T-cell (primary cell): Measurements from ENCODE around the gene SPON1. TPM values are rescaled to one million over a fixed set of nuclear protein-coding genes. Genes with fewer than 3 reads are reported as not detected.
A peak's percentile ranks its signal among the peaks of the same experiment; 100 is the strongest.
"Not testable (repeated sequence)": the region's sequence is repeated elsewhere in the genome, so short reads cannot be mapped to it uniquely, and the experiment has no call there.

Experiments
- ATAC-seq, 4 experiments: fragments of 200-7000 bp in 3 of 4; fragments of 150-1000 bp in 1 of 4; cut with Tn5 transposase; replicated peaks in 1 of 4; 1 replicate in 3 of 4; 2 replicates in 1 of 4; pipeline ENCODE4 v1.10.0; 2021; ENCODE audit warnings: moderate library complexity in 3 of 4, mild to moderate bottlenecking in 2 of 4, moderate number of reproducible peaks in 1 of 4
- CTCF ChIA-PET, 2 donors: fragments of 300-600 bp; sonication (Branson Sonifier 250); formaldehyde crosslinking; loops; one replicate each; lab custom pipeline; 2022; ENCODE audit warnings: antibody characterized with exemption in 2 of 2; lab: Charles Lee
- POLR2A ChIA-PET, 2 donors: fragments of 300-600 bp; sonication (Branson Sonifier 250); formaldehyde crosslinking; loops; one replicate each; lab custom pipeline; 2022; ENCODE audit warnings: antibody characterized with exemption in 2 of 2; lab: Charles Lee
- DNase-seq, 35 experiments: peaks; one replicate each; pipeline versions ENCODE4 v3.0.0 to v3.0.0-alpha.2; 2013 to 2023
- H3K27ac ChIP-seq: one replicate; pipeline ENCODE4 v1.5.1; 2013; ENCODE audit warnings: low read length
- H3K27me3 ChIP-seq, 2 experiments: replicated peaks in 1 of 2; 1 replicate in 1 of 2; 2 replicates in 1 of 2; pipeline versions ENCODE4 v1.6.1 to v1.7.0; 2013; ENCODE audit warnings: low read length in 1 of 2, mixed read lengths in 1 of 2; ENCODE audit not compliant: control insufficient read depth in 2 of 2, insufficient read depth in 2 of 2; ENCODE audit errors: extremely low read depth in 1 of 2
- H3K36me3 ChIP-seq, 2 donors: 1 replicate in 1 of 2; 2 replicates in 1 of 2; pipeline versions ENCODE4 v1.6.1 to v1.7.0; 2013; ENCODE audit warnings: low read length in 1 of 2; ENCODE audit not compliant: control insufficient read depth in 2 of 2, insufficient read depth in 1 of 2; ENCODE audit errors: extremely low read depth in 1 of 2
- H3K4me1 ChIP-seq, 2 experiments: 1 replicate in 1 of 2; 2 replicates in 1 of 2; pipeline versions ENCODE4 v1.6.1 to v1.7.0; 2013; ENCODE audit warnings: low read length in 2 of 2, mixed read lengths in 1 of 2; ENCODE audit not compliant: insufficient read depth in 2 of 2, control insufficient read depth in 1 of 2; ENCODE audit errors: extremely low read depth in 1 of 2
- H3K4me3 ChIP-seq, 2 donors: 1 replicate in 1 of 2; 2 replicates in 1 of 2; pipeline versions ENCODE4 v1.5.1 to v1.7.0; 2013; ENCODE audit warnings: mild to moderate bottlenecking in 2 of 2, low read length in 1 of 2, moderate library complexity in 1 of 2; ENCODE audit not compliant: control insufficient read depth in 1 of 2; ENCODE audit errors: extremely low read depth in 1 of 2
- H3K9me3 ChIP-seq: 2 replicates; pipeline ENCODE4 v1.7.0; 2013
- H3K27ac Mint-ChIP-seq, 2 donors: one replicate each; pipeline ENCODE4 v1.8.0; 2020 to 2021; ENCODE audit warnings: mild to moderate bottlenecking in 2 of 2, mixed read lengths in 2 of 2
- H3K27me3 Mint-ChIP-seq, 2 donors: one replicate each; pipeline ENCODE4 v1.8.0; 2021 to 2022; ENCODE audit warnings: mixed read lengths in 2 of 2
- H3K36me3 Mint-ChIP-seq: one replicate; pipeline ENCODE4 v1.8.0; 2021; ENCODE audit warnings: mixed read lengths
- H3K4me1 Mint-ChIP-seq, 3 donors: one replicate each; pipeline ENCODE4 v1.8.0; 2020 to 2022; ENCODE audit warnings: mixed read lengths in 3 of 3, mild to moderate bottlenecking in 1 of 3
- H3K4me3 Mint-ChIP-seq, 3 donors: one replicate each; pipeline ENCODE4 v1.8.0; 2020 to 2022; ENCODE audit warnings: mild to moderate bottlenecking in 3 of 3, mixed read lengths in 3 of 3, moderate library complexity in 3 of 3
- H3K9me3 Mint-ChIP-seq, 3 donors: one replicate each; pipeline ENCODE4 v1.8.0; 2020 to 2022; ENCODE audit warnings: mixed read lengths in 3 of 3
- WGBS: methylation state at CpG from one replicate; pipeline ENCODE4 v1.1.5; 2013; ENCODE audit warnings: missing lambda C conversion rate; ENCODE audit not compliant: insufficient coverage; 5-methylcytosine and 5-hydroxymethylcytosine counted together
- total RNA-seq, 35 experiments: library from RNA in 6 of 35; stranded (reverse) in 6 of 35; fragments of 120-200 nt in 1 of 35; gene quantifications; one replicate each; pipeline versions ENCODE4 v1.2.1 to v1.2.4 and lab custom pipeline; 2013 to 2026

Gene SPON1
- total RNA-seq, 5 donors from 2014 or later (not counting 1 experiment from before 2014, with no cell fraction given) = 1.0 to 38.2 (median 28.8) TPM

DNA sequence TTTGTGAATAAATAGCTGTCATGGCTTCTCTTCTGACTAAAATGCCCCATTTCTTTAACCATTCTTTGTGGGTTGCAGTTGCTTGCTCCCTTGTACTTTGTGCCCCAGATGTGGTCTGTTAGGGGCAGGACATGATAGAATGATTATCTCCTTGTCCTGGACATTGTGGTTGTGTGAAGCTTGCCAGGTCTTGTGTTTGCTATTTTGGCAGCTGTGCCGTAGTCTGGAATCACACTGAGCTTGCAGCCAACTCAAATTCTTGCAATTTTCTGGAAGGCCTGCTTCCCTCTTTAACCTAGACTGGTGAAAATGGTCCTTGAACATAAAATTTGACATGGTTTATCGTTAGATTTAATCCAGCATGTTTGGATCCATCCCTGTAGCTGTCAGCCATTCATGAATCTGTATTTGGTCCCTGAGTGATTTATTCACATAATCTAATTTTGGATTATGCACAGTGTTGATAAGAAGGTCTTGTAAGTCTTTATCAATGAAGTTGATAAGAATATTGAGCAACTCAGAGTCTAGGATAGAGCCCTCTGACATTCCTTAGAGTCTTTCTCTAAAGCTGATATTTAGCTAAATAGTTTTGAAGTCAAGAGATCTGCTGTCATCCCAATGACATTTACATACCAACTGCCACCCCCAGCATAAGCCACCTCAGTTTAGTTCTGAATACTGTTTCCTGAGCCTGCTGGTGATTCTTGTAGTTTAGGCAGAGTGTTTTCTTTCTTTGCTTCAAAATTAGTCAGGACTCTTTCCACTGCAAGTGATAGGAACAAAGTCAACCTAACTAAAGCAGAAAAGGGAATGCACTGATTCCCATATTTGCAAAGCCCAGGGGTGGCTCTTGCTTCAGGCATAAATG, 9.8 kb downstream of the SPON1 start:
- Mint-ChIP-seq H3K27ac (no peak overlapping the region), H3K27me3 (peaks cover 3 to 13% of the 10 kb centered on the region in 2 donors), H3K9me3 (no peaks in the 10 kb centered on the region), H3K36me3 (no peaks in the 10 kb centered on the region), H3K4me3 (no peak overlapping the region), H3K4me1 (peaks cover 6 to 14% (median 9%) of the 10 kb centered on the region in 3 donors)
- H3K4me1 ChIP-seq = no peaks in the 10 kb centered on the region
- POLR2A ChIA-PET = no interaction called here
- 90% methylated on average over 2 of the region's 2 CpGs for WGBS
- no peak for ATAC-seq
- H3K27ac ChIP-seq = no peak overlapping the region
- CTCF ChIA-PET = interaction anchor here in 1 of 2 donors (0.5 kb wide), 1 partner anchor 174 kb away, joined by 4 read pairs; no protein-coding TSS in a partner anchor
- no peak for DNase-seq
- H3K27me3 ChIP-seq = no peaks in the 10 kb centered on the region
- no peak overlapping the region for H3K4me3 ChIP-seq
- H3K9me3 ChIP-seq = no peaks in the 10 kb centered on the region
- H3K36me3 ChIP-seq = no peaks in the 10 kb centered on the region

DNA sequence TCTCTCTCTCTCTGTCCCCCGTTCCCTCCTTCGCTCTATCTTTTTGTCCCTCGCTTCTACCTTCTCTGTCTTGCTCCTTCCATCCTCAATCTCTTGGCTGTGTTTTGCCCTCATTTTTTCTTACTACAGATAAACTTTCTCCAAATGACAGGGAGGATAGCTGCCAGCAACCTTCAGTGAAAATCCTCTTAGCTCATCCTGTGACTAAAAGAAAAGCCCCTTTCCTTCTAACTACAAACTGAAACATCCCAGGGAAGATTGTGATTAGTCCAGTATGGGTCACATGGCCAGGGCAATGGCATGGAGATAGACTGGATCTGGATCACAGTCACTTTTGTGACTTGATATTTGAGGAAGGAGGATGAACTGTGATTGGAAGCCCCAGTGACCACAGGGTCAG, 10.4 kb downstream of the SPON1 start:
- DNase-seq (no peak), ATAC-seq (no peak)
- 96% methylated on average over 3 of the region's 3 CpGs for WGBS
- Mint-ChIP-seq H3K4me3 (no peak overlapping the region), H3K9me3 (no peaks in the 10 kb centered on the region), H3K36me3 (no peaks in the 10 kb centered on the region), H3K27ac (no peak overlapping the region), H3K4me1 (peaks cover 6 to 14% (median 9%) of the 10 kb centered on the region in 3 donors), H3K27me3 (peaks cover 1 to 9% of the 10 kb centered on the region in 2 donors)
- ChIA-PET CTCF (no interaction called here), POLR2A (no interaction called here)
- no peak overlapping the region for H3K27ac ChIP-seq
- H3K4me1 ChIP-seq = no peaks in the 10 kb centered on the region
- H3K9me3 ChIP-seq = no peaks in the 10 kb centered on the region
- no peak overlapping the region for H3K4me3 ChIP-seq
- no peaks in the 10 kb centered on the region for H3K27me3 ChIP-seq
- H3K36me3 ChIP-seq = no peaks in the 10 kb centered on the region

GRCh38 chr11:13974631-13975030, 12.1 kb downstream of the SPON1 start:
- ChIA-PET POLR2A (no interaction called here), CTCF (interaction anchor here in 1 of 2 donors (0.7 kb wide), 1 partner anchor 43 kb away, joined by 3 read pairs; no protein-coding TSS in a partner anchor)
- WGBS = 89% methylated on average over 1 of the region's 1 CpG

GRCh38 chr11:13983081-13983751, 20.7 kb downstream of the SPON1 start:
- CTCF ChIA-PET = no interaction called here
- Mint-ChIP-seq H3K36me3 (no peaks in the 10 kb centered on the region), H3K27ac (no peak overlapping the region), H3K4me3 (no peak overlapping the region), H3K27me3 (no peaks in the 10 kb centered on the region), H3K4me1 (no peaks in the 10 kb centered on the region), H3K9me3 (no peaks in the 10 kb centered on the region)
- Histone ChIP-seq H3K36me3 (no peaks in the 10 kb centered on the region), H3K4me1 (no peaks in the 10 kb centered on the region), H3K27ac (no peak overlapping the region), H3K27me3 (peaks cover 0 to 4% of the 10 kb centered on the region in 2 experiments), H3K4me3 (no peak overlapping the region), H3K9me3 (no peaks in the 10 kb centered on the region)
- 98% methylated on average over 9 of the region's 12 CpGs for WGBS
- DNase-seq = no peak
- POLR2A ChIA-PET = no interaction called here
- ATAC-seq = no peak

More at GRCh38 chr11:13974631-13975030, 12.1 kb downstream of the SPON1 start:
- Mint-ChIP-seq H3K4me1 (peaks cover 3 to 6% (median 6%) of the 10 kb centered on the region in 3 donors), H3K4me3 (no peak overlapping the region), H3K9me3 (no peaks in the 10 kb centered on the region), H3K27ac (no peak overlapping the region), H3K27me3 (peaks cover 0 to under 1% of the 10 kb centered on the region in 2 donors), H3K36me3 (no peaks in the 10 kb centered on the region)
- no peak for DNase-seq
- Histone ChIP-seq H3K9me3 (no peaks in the 10 kb centered on the region), H3K27ac (no peak overlapping the region), H3K4me1 (no peaks in the 10 kb centered on the region), H3K36me3 (no peaks in the 10 kb centered on the region), H3K27me3 (peaks cover 0 to 3% of the 10 kb centered on the region in 2 experiments), H3K4me3 (no peak overlapping the region)
- no peak for ATAC-seq

DNA sequence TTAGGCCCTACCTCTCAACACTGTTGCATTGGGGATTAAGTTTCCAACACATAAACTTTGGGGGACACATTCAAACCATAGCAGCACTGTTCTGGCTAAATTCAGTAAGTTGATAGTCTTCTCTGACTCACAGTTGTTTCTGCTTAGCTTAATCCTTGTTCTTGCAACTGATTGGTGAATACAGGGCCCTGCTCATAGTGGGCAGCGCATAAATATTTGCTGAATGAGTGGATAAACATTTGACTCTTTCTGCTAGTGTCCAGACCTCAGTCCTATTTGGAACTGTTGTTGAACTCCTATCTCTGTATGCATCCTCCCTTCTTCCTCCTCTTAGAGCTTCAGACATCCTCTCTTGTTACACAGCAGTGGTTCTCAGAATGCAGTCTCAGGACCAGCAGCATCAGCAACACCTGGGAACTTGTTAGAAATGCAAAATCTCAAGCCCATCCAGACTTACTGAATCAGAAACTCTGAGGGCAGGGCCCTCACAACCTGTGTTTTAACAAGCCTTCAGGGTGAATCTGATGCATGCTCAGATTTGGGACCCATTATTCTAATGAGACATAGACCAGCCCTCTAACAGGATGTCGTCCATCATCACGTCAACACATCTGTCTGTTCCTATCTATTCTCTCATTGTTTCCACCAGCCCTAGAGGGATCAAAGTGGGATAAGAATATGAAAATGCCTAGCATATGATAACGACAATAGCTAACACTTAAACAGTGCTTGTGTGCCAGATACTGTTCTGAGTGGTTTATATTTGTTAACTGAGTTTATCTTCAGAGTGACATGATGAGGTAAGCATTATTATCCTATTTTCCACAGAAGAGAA, 22.3 kb downstream of the SPON1 start:
- no peak for ATAC-seq
- POLR2A ChIA-PET = interaction anchor here in 1 of 2 donors (0.6 kb wide), 1 partner anchor 315 kb away, joined by 3 read pairs; no protein-coding TSS in a partner anchor
- H3K27me3 ChIP-seq = no peaks in the 10 kb centered on the region
- no peak overlapping the region for H3K4me3 ChIP-seq
- no CpG with 5 or more reads among the region's 4 CpGs for WGBS
- Mint-ChIP-seq H3K36me3 (no peaks in the 10 kb centered on the region), H3K27ac (peak overlapping the region in 1 of 2 donors; percentile 2), H3K9me3 (no peaks in the 10 kb centered on the region), H3K4me1 (no peaks in the 10 kb centered on the region), H3K27me3 (no peaks in the 10 kb centered on the region), H3K4me3 (no peak overlapping the region)
- no peaks in the 10 kb centered on the region for H3K9me3 ChIP-seq
- H3K36me3 ChIP-seq = no peaks in the 10 kb centered on the region
- no peak overlapping the region for H3K27ac ChIP-seq
- DNase-seq = no peak
- H3K4me1 ChIP-seq = no peaks in the 10 kb centered on the region
- CTCF ChIA-PET = no interaction called here

DNA sequence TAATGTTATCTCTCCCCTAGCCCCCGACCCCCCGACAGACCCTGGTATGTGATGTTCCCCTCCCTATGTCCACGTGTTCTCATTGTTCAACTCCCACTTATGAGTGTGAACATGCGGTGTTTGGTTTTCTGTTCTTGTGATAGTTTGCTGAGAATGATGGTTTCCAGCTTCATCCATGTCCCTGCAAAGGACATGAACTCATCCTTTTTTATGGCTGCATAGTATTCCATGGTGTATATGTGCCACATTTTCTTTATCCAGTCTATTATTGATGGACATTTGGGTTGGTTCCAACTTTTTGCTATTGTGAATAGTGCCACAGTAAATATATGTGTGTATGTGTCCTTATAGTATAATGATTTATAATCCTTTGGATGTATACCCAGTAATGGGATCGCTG, 24.2 kb downstream of the SPON1 start:
- ATAC-seq, H3K27ac Mint-ChIP-seq, CTCF ChIA-PET, H3K9me3 Mint-ChIP-seq, DNase-seq, H3K9me3 ChIP-seq, H3K27me3 Mint-ChIP-seq, H3K4me3 ChIP-seq, H3K36me3 ChIP-seq, H3K36me3 Mint-ChIP-seq, H3K4me1 Mint-ChIP-seq, H3K4me3 Mint-ChIP-seq, H3K27ac ChIP-seq, H3K27me3 ChIP-seq, H3K4me1 ChIP-seq, POLR2A ChIA-PET: not testable (repeated sequence)
- WGBS = no CpG with 5 or more reads among the region's 5 CpGs
